ENCODE results near the gene CLCNKA. TPM values are rescaled to one million over a fixed set of nuclear protein-coding genes. Genes with fewer than 3 reads are reported as not detected.

The CLCNKA gene
- total and polyA plus RNA-seq, 4 donors: not detected

DNA sequence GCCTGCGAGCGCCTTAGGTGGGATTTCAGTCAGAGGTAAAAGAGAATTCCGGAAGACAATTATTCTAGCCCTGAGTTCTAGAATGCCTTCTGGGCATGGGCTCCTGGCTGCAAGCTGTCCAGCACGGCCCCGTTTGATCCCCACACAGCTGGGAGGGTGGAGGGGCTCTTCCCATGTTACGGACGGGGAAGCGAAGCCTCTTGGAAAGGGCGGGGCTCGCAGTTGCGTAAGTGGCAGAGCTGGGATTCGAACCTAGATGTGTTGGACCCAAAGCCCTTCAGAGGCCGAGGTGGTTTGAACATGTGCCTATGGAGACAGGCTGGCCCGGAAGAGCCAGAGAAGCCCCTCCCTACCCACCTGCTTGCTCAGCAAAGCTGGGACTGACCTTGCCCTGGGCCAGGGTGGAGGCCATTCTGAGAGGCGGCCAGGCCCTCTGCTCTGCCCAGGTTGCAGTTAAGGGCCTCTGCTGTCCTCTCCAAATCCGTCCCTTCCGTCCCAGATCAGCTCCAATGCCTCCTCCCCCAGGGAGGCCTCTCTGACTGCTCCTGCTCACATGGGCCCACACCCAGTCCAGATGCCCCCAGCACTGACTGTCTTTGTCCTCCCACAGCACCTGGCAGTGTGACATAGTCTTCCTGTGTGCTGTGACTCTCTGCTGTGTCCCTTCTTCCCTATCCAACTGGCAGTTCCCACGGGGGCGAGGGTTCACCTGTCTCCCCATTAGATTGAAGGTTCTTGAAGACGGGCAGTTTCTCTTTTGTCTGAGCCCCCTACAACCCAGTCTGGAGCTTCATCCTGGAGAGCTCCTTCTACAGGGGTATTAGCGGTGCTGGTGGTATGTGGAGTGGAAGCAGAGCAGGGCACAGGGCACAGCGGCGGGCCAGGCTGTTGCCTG, 2.8 kb upstream of the CLCNKA start (continued):
- TF ChIP-seq, protein P1, sequence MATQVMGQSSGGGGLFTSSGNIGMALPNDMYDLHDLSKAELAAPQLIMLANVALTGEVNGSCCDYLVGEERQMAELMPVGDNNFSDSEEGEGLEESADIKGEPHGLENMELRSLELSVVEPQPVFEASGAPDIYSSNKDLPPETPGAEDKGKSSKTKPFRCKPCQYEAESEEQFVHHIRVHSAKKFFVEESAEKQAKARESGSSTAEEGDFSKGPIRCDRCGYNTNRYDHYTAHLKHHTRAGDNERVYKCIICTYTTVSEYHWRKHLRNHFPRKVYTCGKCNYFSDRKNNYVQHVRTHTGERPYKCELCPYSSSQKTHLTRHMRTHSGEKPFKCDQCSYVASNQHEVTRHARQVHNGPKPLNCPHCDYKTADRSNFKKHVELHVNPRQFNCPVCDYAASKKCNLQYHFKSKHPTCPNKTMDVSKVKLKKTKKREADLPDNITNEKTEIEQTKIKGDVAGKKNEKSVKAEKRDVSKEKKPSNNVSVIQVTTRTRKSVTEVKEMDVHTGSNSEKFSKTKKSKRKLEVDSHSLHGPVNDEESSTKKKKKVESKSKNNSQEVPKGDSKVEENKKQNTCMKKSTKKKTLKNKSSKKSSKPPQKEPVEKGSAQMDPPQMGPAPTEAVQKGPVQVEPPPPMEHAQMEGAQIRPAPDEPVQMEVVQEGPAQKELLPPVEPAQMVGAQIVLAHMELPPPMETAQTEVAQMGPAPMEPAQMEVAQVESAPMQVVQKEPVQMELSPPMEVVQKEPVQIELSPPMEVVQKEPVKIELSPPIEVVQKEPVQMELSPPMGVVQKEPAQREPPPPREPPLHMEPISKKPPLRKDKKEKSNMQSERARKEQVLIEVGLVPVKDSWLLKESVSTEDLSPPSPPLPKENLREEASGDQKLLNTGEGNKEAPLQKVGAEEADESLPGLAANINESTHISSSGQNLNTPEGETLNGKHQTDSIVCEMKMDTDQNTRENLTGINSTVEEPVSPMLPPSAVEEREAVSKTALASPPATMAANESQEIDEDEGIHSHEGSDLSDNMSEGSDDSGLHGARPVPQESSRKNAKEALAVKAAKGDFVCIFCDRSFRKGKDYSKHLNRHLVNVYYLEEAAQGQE (IDR thresholded peaks at IDR 0.05): no peak
- TF ChIP-seq FOXA1 (IDR thresholded peaks at IDR 0.05) (no peak), HNF4A (conservative IDR thresholded peaks at IDR 0.05) (no peak), SP1 (IDR thresholded peaks at IDR 0.05) (no peak), JUND (IDR thresholded peaks at IDR 0.05) (no peak)

DNA sequence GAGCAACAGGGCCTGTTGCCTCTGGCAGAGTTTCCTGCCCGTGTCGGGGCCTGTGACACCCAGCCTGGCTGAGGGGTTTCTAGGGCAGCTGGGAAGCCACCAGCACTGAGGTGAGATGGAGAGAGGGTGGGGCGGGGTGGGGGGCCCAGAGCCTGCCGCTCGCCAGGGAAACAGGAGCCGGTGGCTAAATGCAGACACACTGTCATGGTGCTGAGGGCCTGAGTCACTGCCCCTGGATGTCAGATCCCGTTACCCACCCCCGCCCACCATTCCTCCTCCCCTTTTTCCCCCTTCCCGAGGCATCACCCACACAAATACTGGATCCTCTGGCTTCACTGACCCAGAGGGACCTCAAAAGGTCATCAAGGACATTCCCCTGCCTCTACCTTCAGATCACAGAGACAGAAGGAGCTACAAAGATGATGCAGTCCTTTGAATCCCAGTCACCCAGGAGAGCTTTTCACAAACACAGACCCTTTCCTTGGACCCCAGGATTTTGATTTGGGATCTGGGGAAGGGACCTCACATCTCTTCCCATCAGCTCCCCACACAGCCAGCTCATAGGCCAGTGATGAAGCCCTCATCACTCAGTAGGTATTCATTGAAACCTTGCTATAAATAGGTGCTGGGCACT, 2.1 kb upstream of the CLCNKA start:
- WGBS: 74% methylated on average over 9 of the region's 9 CpGs
- Histone ChIP-seq H3K27ac (ENCODE audit: low read depth in 1 of 2, low read length in 2 of 2) (no peak overlapping the region), H3K4me1 (ENCODE audit: control insufficient read depth in 4 of 4, insufficient read depth in 4 of 4, low read length in 3 of 4) (peaks cover 3 to 25% (median 21%) of the 10 kb centered on the region in 4 donors), H3K36me3 (ENCODE audit: control insufficient read depth in 4 of 4, insufficient read depth in 3 of 4, low read depth in 1 of 4, low read length in 3 of 4) (no peaks in the 10 kb centered on the region), H3K27me3 (ENCODE audit: control insufficient read depth in 4 of 4, insufficient read depth in 4 of 4, low read length in 3 of 4) (no peaks in the 10 kb centered on the region), H3K4me3 (ENCODE audit: low read depth in 1 of 3, low read length in 3 of 3) (no peak overlapping the region), H3K9ac (ENCODE audit: low read depth in 1 of 2, low read length in 2 of 2) (no peak overlapping the region), H3K9me3 (ENCODE audit: control insufficient read depth in 4 of 4, low read length in 3 of 4) (no peaks in the 10 kb centered on the region)
- TF ChIP-seq NR2F2 (IDR thresholded peaks at IDR 0.05) (no peak), GABPA (IDR thresholded peaks at IDR 0.05 in 1 of 2, conservative IDR thresholded peaks at IDR 0.05 in 1 of 2) (no peak), HNF4A (conservative IDR thresholded peaks at IDR 0.05) (no peak), FOXA1 (IDR thresholded peaks at IDR 0.05) (no peak), SP1 (IDR thresholded peaks at IDR 0.05) (no peak), RXRA (IDR thresholded peaks at IDR 0.05) (no peak), TAF1 (conservative IDR thresholded peaks at IDR 0.05) (no peak), FOXA2 (IDR thresholded peaks at IDR 0.05) (no peak), HNF4G (IDR thresholded peaks at IDR 0.05) (no peak), EGR1 (IDR thresholded peaks at IDR 0.05; ENCODE audit: low read depth in 2 of 2) (no peak)
- TF ChIP-seq, protein P2, sequence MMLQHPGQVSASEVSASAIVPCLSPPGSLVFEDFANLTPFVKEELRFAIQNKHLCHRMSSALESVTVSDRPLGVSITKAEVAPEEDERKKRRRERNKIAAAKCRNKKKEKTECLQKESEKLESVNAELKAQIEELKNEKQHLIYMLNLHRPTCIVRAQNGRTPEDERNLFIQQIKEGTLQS (IDR thresholded peaks at IDR 0.05): no peak
- TF ChIP-seq, protein P3, sequence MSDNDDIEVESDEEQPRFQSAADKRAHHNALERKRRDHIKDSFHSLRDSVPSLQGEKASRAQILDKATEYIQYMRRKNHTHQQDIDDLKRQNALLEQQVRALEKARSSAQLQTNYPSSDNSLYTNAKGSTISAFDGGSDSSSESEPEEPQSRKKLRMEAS (IDR thresholded peaks at IDR 0.05): no peak
- TF ChIP-seq, protein P1 (IDR thresholded peaks at IDR 0.05): no peak
- TF ChIP-seq, protein P4, sequence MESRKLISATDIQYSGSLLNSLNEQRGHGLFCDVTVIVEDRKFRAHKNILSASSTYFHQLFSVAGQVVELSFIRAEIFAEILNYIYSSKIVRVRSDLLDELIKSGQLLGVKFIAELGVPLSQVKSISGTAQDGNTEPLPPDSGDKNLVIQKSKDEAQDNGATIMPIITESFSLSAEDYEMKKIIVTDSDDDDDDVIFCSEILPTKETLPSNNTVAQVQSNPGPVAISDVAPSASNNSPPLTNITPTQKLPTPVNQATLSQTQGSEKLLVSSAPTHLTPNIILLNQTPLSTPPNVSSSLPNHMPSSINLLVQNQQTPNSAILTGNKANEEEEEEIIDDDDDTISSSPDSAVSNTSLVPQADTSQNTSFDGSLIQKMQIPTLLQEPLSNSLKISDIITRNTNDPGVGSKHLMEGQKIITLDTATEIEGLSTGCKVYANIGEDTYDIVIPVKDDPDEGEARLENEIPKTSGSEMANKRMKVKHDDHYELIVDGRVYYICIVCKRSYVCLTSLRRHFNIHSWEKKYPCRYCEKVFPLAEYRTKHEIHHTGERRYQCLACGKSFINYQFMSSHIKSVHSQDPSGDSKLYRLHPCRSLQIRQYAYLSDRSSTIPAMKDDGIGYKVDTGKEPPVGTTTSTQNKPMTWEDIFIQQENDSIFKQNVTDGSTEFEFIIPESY (IDR thresholded peaks at IDR 0.05): no peak
- TF ChIP-seq, protein P5, sequence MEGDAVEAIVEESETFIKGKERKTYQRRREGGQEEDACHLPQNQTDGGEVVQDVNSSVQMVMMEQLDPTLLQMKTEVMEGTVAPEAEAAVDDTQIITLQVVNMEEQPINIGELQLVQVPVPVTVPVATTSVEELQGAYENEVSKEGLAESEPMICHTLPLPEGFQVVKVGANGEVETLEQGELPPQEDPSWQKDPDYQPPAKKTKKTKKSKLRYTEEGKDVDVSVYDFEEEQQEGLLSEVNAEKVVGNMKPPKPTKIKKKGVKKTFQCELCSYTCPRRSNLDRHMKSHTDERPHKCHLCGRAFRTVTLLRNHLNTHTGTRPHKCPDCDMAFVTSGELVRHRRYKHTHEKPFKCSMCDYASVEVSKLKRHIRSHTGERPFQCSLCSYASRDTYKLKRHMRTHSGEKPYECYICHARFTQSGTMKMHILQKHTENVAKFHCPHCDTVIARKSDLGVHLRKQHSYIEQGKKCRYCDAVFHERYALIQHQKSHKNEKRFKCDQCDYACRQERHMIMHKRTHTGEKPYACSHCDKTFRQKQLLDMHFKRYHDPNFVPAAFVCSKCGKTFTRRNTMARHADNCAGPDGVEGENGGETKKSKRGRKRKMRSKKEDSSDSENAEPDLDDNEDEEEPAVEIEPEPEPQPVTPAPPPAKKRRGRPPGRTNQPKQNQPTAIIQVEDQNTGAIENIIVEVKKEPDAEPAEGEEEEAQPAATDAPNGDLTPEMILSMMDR (IDR thresholded peaks at IDR 0.05; ENCODE audit: low read depth, low read length, missing input control): no peak
- DNase-seq (ENCODE audit: low spot score): no peak
